Measurements from ENCODE around the gene SLC24A2. TPM values are rescaled to one million over a fixed set of nuclear protein-coding genes. Genes with fewer than 3 reads are reported as not detected.

Gene SLC24A2
- total RNA-seq, 4 donors from 2014 or later = under 0.01 to 2.4 (median 0.04) TPM; not detected in 1

DNA sequence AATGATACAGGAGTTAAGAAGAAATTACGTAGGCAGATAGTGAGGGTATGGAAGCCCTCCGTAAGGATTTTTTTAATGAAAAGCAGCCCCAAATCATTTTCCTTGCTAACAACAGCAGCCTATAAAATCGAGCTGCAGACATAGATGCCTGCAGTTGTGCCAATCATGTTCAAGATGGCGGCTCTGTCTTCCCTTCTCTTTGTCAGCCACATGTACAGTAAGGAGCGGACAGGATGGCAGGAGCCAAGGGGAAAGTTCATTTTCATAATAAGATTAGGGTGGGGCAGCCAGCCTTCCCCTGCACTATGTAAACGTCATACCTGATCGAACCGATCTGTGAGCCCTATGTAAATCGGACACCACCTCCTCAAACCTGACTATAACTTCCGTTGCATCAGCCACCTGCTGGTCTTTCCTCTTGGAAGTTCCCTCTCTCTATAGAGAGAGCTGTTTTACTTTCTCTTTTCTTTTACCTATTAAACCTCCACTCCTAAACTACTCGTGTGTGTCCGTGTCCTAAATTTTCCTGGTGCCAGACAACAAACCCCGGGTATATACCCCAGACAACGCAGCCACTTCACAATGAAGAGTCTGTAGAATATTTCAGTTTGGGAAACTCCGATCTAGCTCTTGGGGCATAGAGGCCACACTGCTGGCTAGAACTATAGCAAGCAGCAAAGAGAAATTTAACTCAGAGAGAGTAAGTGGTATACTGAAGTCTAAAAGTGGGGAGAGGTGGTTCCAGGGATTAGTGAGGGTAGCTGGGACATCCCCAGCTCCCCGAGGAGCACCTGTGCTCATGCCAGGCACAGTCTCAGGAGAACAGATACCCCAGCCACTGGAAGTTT, 20.8 kb upstream of the SLC24A2 start:
- no peak for ATAC-seq
- TF ChIP-seq EP300 (IDR thresholded peaks at IDR 0.05) (no peak), POLR2A (IDR thresholded peaks at IDR 0.05) (no peak), POLR2AphosphoS5 (IDR thresholded peaks at IDR 0.05) (no peak), CTCF (IDR thresholded peaks at IDR 0.05) (no peak)
- Histone ChIP-seq H3K9me3 (peaks cover 0 to 4% (median 0%) of the 10 kb centered on the region in 3 donors), H3K27ac (no peak overlapping the region), H3K4me1 (no peaks in the 10 kb centered on the region), H3K4me3 (no peak overlapping the region), H3K36me3 (no peaks in the 10 kb centered on the region), H3K27me3 (peaks cover 7% of the 10 kb centered on the region)
- WGBS, 2 donors (ENCODE audit: low coverage in 1 of 2) = 93 to 97% methylated on average over 11 to 15 of the region's 16 CpGs

DNA sequence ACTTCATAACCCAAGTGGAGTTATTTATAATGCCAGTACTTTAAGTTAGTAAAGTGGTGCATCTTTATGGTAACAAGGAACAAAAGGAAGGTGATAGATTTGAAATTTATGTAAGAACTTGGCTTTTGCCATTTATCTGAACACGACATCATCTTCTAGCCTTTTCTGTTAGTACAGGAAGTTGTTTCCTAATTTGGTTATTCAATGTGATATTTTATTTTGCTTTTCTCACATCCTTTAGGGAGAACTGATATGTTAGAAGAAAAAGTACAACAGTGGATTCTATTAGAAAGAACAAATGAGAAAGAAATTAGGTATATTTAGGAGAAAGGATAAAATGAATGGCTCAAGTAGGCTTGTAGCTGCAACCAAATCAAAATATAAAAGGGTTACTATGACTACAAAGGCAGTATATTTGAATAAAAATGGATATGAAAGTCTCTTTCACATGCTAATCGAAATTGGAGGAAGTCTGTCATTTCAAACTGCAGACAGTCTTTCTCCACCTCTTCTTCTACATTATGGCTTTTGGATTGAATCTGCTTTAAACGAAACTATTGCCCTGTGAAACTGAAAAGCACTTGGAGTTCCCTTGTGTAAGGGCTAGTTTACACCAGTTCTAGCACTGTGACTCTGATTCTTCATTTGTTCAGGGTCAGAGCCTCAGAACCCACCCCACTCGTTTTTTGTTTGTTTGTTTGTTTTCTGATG, 18.5 kb upstream of the SLC24A2 start:
- WGBS, 2 donors (ENCODE audit: low coverage in 1 of 2) = 23 to 25% methylated on average over 4 of the region's 4 CpGs
- Histone ChIP-seq H3K9me3 (peaks cover 0 to 4% (median 0%) of the 10 kb centered on the region in 3 donors), H3K36me3 (no peaks in the 10 kb centered on the region), H3K27ac (no peak overlapping the region), H3K27me3 (peaks cover 7% of the 10 kb centered on the region), H3K4me1 (no peaks in the 10 kb centered on the region), H3K4me3 (no peak overlapping the region)
- TF ChIP-seq EP300 (IDR thresholded peaks at IDR 0.05) = no peak
- TF ChIP-seq CTCF (IDR thresholded peaks at IDR 0.05) = no peak
- no peak for TF ChIP-seq POLR2AphosphoS5 (IDR thresholded peaks at IDR 0.05)
- TF ChIP-seq POLR2A (IDR thresholded peaks at IDR 0.05) = no peak
- ATAC-seq = no peak

- no peak overlapping the region for H3K27ac ChIP-seq
- no peak overlapping the region for H3K4me3 ChIP-seq
- peaks cover 0 to 4% (median 0%) of the 10 kb centered on the region in 3 donors for H3K9me3 ChIP-seq
- H3K36me3 ChIP-seq = no peaks in the 10 kb centered on the region
- TF ChIP-seq POLR2AphosphoS5 (IDR thresholded peaks at IDR 0.05) = no peak
- TF ChIP-seq POLR2A (IDR thresholded peaks at IDR 0.05) = no peak
- TF ChIP-seq CTCF (IDR thresholded peaks at IDR 0.05) = no peak
- no peak for TF ChIP-seq EP300 (IDR thresholded peaks at IDR 0.05)
- H3K27me3 ChIP-seq = peaks cover 21% of the 10 kb centered on the region
- WGBS, 2 donors (ENCODE audit: low coverage in 1 of 2) = 14 to 15% methylated on average over 1 of the region's 1 CpG
- no peak for ATAC-seq
- no peaks in the 10 kb centered on the region for H3K4me1 ChIP-seq
Observed at GRCh38 chr9:19804431-19804830, 15.6 kb upstream of the SLC24A2 start.

GRCh38 chr9:19800884-19801283, 12.0 kb upstream of the SLC24A2 start:
- Histone ChIP-seq H3K27me3 (peaks cover 14% of the 10 kb centered on the region), H3K9me3 (peaks cover 0 to 4% (median 0%) of the 10 kb centered on the region in 3 donors), H3K27ac (no peak overlapping the region), H3K4me1 (no peaks in the 10 kb centered on the region), H3K4me3 (no peak overlapping the region), H3K36me3 (no peaks in the 10 kb centered on the region)
- TF ChIP-seq CTCF (IDR thresholded peaks at IDR 0.05) (no peak), EP300 (IDR thresholded peaks at IDR 0.05) (no peak), POLR2A (IDR thresholded peaks at IDR 0.05) (no peak)
- WGBS, 2 donors (ENCODE audit: low coverage in 1 of 2) = 60 to 73% methylated on average over 1 to 2 of the region's 6 CpGs
- no peak for ATAC-seq
